Astrocyte of the cerebellum (primary cell): Measurements from ENCODE around the gene PTPN3.

Experiments used
- DNase-seq: peaks from one replicate; pipeline ENCODE4 v3.0.0-alpha.2; 2011; ENCODE audit warnings: low read depth
- H3K4me3 ChIP-seq: 2 replicates; pipeline ENCODE4 v1.5.1; 2011; ENCODE audit warnings: mild to moderate bottlenecking, low read depth, low read length, moderate library complexity
- CTCF ChIP-seq: IDR thresholded peaks from 2 replicates; pipeline ENCODE4 v1.5.1; 2012; ENCODE audit warnings: low read length, low read depth, moderate library complexity, mild to moderate bottlenecking; ENCODE audit errors: missing control alignments
- in situ Hi-C: cut with HindIII; loops from 2 replicates; pipeline ENCODE4 v1.10.0; 2017; ENCODE audit warnings: low sequenced_read_pairs

Gene PTPN3

GRCh38 chr9:109455391-109455790 lies 42.7 kb downstream of the PTPN3 start:
- H3K4me3 ChIP-seq = no peak overlapping the region
- no peak for TF ChIP-seq CTCF
- in situ Hi-C loops = no loop called here
- no peak for DNase-seq

DNA sequence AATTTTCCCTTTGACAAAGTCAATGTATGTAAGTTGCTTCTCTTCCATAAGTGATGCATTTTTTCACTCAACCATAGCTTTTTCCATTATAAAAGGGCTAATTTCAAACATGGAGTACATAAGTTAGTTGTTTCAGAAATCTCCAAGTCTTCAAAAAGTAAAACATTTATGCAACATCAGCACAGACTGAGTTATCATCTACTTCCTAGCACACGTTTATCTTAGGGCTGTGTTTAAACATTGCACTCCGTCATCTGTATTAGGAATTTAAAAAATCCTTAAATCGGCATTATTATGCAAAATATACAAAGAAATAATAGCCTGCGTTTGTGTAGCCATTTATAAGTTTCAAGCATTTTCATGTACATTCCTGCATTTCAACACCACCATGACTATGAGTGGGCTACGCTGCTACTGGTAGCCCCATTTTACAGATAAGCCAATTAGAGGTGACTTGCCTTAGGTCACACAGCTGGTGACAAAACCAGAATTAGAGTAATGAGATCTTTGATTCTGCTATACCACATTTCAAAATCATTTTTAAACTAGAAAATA lies 43.4 kb downstream of the PTPN3 start:
- in situ Hi-C loops = no loop called here
- H3K4me3 ChIP-seq = no peak overlapping the region
- TF ChIP-seq CTCF = no peak
- DNase-seq = no peak

DNA sequence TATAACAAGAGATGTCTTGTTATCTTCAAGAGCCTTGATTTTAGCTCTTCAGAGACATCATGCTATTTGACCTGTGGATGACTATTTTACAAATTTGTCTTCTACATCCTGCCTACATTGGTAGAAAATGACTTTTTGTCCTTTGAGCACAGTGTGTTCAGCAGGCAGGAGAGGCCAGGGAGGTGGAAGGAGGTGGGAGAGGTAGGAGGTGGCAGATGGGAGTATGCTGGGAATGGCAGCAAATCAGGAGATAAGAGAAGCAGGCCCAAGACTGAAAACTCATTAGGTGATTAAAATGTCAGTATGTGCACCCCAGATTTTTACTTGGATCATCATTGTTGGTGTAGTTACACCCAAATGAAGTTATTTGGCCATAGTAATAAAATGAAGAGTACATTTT lies 44.1 kb downstream of the PTPN3 start:
- TF ChIP-seq CTCF = no peak
- no peak for DNase-seq
- in situ Hi-C loops = no loop called here
- H3K4me3 ChIP-seq = no peak overlapping the region

GRCh38 chr9:109453210-109453842 lies 44.8 kb downstream of the PTPN3 start:
- H3K4me3 ChIP-seq = no peak overlapping the region
- TF ChIP-seq CTCF = no peak
- DNase-seq = no peak
- in situ Hi-C loops = no loop called here

DNA sequence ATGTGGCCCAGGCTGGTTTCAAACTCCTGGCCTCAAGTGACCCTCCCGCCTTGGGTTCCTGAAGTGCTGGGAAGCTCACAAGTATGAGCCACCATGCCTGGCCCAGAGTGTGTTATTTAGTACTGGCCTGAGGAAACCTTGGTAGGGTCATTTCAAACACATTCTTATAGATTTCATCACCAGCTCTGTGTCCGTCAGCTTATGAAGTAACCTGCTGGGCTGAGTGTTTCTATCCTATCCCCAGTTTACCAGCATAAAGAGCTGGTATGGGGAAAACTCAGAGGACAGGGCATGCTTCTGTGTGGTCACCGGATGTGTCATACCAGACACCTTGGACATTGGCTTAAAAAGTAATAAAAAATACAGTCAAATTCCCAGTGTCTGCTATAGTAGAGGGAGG lies 45.3 kb downstream of the PTPN3 start:
- H3K4me3 ChIP-seq = no peak overlapping the region
- in situ Hi-C loops = no loop called here
- no peak for DNase-seq
- TF ChIP-seq CTCF = no peak

GRCh38 chr9:109451311-109452025 lies 46.6 kb downstream of the PTPN3 start:
- in situ Hi-C loops = no loop called here
- H3K4me3 ChIP-seq = no peak overlapping the region
- no peak for DNase-seq
- TF ChIP-seq CTCF = no peak
